SHP77 treated with DMSO at 0.1 percent for 48 hours (cell line): ENCODE data around the gene AP2A2.
"Not testable (repeated sequence)": the region's sequence is repeated elsewhere in the genome, so short reads cannot be mapped to it uniquely, and the experiment has no call there.

ENCODE experiments used
- DNase-seq: peaks from one replicate; lab custom pipeline; 2025; lab: John Stamatoyannopoulos, UW

The AP2A2 gene

DNA sequence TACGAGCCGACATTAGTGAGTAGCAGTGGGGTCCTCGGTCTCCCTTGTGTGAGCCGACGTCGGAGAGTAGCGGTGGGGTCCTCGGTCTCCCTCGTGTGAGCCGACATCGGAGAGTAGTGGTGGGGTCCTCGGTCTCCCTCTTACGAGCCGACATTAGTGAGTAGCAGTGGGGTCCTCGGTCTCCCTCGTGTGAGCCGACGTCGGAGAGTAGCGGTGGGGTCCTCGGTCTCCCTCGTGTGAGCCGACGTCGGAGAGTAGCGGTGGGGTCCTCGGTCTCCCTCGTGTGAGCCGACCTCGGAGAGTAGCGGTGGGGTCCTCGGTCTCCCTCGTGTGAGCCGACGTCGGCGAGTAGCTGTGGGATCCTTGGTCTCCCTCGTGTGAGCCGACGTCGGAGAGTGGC is 49.7 kb downstream of the AP2A2 start:
- DNase-seq, result not testable (repeated sequence)

DNA sequence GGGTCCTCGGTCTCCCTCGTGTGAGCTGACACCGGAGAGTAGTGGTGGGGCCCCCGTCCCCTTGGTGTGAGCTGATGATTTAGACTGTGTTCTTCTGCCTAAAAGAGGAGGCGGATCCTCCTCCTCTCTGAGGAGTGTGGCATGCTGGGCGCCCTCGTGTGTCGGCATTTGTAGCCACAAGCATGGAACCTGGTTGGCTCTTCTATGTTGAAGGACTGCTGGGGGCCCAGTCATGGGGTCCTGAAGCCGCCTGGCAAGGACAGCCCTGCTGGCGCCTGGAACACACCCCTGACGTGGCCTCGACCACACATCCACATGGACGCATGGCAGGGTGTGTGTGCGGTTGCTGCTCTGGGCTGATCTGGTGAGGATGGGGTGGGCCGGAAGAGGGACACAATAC is 50.2 kb downstream of the AP2A2 start:
- DNase-seq, result no peak

DNA sequence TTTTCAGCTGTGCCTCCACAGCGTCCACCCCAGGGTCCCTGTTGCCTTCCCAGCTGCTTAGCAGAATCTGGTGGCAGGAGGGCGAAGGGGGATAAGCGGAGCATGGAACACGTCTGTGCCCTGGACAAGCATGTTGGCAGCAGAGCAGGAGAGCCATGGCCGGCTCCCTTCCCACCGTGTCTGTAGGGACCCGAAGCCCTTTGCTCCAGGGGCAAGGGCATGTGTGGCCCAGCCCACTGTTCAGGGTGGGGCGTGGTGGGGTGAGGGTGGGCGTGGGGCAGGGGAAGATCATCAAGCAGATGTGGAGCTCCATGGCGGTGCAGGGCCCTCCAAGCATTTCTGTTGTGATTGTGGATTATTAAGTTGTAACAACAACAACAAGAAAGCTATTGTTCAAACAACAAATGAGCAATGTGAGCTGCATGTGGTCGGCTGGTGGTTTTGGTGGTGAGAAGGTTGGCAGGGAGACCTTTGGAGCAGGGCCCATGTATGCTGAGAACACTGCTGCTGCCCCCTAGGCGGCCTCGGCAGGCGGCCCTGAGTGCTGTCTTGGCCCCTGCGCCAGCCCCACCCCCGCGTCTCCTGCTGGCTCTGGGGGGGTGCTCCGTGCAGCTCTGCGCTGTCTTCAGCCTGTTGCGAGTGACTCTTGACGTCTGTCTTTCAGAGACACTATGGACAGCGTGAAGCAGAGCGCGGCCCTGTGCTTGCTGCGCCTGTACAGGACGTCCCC is 50.9 kb downstream of the AP2A2 start:
- DNase-seq, result no peak

DNA sequence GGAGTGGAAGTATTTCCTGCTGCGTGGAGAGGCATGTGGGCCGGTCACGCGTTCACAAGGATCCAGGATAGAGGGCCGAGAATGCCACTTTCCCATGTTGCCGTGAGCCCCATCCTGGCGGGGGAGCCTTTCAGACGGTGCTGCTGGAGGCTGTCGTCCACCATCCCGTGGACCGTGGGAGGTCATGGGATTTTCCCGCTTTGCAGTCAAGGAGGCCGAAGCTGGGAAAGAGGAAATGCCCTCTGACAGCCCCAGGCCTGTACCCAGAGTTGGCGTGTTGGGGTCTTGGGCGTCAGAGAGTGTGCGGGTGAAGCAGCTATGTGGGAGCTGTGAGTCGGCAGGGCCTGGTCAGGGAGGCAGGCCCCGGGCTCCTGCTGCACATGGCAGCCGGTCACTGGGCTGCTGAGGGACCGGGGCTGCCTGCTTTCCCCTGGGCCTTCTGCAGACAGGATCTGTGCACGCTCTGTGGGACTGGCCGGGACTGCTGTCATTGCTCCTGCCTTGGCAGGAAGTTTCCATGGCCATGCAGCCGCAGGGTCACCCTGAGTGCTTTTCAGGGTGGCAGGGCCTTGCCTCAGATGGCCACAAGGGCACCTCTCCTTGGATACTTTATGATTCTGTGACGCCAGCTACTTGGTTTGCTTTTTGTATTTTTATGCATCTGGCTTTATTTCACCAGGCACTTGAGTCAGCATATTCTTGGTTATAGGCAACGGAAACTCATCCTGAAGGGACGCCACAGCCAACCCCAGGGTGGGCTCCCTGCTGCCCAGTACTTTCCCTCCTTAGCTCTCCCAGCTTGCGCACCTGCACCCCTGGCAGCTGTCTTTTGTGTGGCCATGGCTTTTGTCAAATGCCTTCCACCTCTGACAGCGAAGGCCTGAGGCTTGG is 52.4 kb downstream of the AP2A2 start:
- no peak for DNase-seq

DNA sequence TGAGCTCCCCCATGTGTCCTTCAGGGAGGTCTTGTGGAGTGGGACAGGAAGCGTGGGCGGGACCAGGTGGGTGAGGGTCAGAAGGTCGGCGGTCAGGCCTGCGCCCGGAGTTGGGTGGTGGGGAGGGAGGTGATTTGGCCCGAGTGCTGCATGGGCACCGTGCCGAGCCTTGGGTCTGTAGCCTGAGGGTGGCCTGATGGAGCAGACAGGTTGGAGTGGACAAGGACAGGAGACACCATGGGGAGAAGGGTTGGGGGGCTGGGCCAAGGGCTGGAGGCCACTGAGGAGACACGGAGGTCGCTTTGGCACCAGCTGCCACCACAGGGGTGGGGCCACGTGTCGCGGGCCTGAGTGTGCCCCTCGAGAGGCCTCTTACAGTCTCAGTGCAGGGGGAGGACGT is 53.1 kb downstream of the AP2A2 start:
- no peak for DNase-seq

DNA sequence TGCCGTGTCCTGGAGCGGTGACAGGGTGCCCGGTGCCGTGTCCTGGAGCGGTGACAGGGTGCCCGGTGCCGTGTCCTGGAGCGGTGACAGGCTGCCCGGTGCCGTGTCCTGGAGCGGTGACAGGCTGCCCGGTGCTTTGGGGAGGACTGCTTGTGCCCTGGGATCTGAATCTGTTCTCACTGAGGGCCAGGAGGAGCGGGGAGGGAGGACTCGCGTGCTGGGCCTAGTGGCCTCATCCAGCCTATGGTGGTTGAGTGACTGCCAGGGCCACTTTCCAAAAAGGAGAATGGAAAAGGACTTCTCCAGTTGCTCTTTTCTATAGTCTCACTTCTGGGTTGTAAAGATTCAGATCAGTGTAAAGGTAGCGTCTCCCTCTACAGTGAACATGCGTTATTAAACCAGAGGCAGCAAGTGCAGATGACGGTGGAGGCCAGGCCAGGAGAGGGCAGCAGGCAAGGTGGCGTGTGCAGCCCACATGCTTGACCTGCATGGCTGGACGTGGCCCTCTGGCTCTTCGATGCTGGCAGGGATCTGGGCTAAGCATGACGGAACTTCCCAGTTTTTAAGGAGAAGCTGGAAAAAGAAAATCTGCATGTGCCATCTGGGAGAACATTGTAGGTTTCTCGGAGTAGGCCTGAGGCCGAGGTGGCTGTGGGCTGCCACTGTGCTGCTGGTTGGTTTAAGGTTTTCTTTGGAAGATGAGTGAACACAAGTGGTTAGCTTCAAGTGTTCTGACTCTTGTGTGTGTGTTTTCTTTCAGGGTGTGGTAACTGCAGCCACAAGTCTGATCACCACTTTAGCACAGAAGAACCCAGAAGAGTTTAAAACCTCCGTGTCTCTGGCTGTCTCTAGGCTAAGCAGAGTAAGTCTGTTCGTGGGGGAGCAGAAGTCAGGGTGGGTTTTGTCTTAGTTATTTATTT is 55.0 kb downstream of the AP2A2 start:
- no peak for DNase-seq

DNA sequence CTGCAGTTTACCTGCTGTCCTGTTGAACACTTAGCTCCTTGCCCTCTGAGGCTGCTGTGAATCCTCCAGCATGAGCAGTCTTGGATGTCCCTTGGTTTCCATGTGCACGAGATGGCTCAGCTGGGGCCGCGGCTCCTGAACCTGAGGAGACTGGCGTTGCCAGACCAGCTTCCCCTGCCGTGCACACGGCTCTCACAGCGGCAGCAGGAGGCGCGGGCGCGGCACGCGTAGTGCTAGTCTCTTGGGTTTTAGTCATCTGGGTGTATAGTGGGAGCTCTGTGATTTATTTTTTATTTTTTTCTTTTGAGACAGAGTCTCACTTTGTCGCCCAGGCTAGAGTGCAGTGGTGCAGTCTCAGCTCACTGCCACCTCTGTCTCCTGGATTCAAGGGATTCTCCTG is 56.1 kb downstream of the AP2A2 start:
- DNase-seq, result no peak

DNA sequence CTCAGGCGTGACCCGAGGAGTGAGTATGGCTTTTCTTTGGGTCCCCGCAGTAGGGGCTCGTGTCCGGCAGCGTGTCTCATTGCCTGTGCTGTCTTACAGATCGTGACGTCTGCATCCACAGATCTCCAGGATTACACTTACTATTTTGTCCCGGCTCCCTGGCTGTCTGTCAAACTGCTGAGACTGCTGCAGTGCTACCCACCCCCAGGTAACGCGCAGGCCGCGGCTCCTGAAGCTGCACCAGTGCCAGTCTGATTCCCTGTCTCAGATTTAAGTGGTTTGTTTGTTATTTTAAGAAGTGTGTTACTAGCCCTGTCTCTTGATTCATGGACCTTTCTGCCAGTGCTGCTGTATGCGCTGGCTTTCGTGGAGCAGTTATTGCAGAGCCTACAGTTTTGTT is 58.9 kb downstream of the AP2A2 start:
- no peak for DNase-seq

DNA sequence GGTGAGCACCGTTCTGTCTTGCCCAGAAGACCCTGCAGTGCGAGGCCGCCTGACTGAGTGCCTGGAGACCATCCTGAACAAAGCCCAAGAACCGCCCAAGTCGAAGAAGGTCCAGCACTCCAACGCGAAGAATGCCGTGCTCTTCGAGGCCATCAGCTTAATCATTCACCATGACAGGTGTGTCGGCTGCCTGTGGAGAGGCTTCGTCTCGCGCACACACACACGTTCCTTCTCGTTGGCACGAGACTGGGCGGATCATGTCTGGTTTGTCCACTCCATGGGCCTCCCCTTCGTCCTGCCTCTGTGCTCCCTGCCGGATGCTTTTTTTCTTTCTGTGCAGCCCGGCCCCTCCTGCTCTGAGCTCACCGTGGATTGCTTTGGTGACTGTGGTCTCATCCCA is 59.7 kb downstream of the AP2A2 start:
- no peak for DNase-seq

DNA sequence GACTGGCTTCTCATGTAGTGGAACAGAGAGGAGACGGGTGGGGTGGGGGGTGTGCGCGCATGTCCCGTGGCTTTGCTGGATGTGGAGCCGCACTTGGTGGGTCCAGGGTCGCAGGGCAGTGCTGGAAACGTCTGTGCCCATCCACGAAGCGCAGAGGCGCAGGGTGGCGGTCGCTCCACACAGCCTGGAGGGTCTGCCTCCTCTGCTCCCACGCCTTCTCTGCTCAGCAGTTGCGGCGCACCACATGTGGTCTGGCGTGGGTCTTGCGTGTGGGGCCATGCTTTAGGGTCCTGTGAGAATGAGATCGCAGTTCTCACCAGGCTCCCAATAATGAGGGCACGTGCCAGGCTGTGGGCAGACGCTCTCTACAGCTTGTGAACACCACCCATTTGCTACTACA is 60.2 kb downstream of the AP2A2 start:
- no peak for DNase-seq

DNA sequence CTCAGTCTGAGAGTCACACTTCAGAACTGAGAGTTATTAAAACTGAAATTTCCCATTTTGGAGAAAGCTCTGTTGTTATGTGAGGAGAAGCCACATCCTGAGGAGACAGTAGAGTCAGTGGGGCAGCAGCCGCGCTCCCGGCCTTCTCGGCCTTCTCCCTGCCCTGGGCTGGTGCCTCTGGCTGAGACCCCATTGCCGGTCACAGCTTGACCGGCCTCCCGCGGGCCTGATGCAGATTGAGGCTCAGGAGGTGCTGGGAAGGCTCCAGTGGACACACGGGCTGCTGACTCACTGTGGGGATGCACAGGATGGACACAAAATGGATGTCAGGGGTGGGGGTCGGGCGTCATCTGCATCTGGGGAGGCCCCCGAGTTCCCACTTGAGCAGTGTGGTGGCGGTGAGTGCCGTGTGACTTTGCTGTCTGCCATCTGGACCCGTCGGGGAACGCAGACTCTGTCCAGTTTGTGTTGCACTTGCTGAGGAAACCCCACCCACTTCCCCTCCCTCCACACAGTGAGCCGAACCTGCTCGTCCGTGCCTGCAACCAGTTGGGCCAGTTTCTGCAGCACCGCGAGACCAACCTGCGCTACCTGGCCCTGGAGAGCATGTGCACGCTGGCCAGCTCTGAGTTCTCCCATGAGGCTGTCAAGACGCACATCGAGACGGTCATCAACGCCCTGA is 60.7 kb downstream of the AP2A2 start:
- DNase-seq, result no peak

DNA sequence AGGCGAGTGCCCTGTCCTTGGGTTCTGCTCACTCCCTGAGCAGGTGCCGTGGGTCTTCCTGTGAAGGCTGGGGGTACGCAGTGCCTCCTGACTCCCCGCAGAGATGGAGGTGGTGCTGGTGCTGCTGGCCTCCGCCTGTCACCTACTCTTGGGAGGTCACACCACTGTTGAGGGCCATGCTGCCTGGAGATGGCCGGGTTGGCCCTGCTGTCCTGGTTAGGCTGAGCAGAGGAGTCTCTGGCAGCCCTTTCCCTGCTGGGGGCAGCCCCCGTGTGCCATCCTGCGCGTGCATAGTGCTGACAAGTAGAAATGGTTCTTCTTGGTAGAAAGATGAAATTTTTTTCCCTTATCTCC is 61.3 kb downstream of the AP2A2 start:
- no peak for DNase-seq

DNA sequence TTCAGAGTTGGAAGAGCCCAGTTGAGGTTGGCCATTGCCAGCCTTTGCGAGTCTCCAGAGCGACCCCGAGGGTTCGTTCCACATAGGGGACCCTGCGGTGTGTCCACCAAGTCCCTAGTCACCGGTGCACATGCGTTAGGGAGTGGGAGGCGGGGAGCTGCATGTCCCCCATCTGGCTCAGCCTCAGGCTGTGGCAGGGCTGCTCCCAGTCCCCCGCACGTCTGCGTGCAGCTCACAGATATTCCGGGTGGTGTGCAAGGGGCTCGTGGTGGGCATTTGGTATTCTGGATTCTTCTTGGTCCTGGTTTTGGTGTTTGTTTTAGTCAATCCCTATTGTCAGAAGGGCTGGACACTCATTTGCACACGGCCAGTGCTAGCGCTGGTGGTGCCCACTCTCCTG is 62.0 kb downstream of the AP2A2 start:
- no peak for DNase-seq

DNA sequence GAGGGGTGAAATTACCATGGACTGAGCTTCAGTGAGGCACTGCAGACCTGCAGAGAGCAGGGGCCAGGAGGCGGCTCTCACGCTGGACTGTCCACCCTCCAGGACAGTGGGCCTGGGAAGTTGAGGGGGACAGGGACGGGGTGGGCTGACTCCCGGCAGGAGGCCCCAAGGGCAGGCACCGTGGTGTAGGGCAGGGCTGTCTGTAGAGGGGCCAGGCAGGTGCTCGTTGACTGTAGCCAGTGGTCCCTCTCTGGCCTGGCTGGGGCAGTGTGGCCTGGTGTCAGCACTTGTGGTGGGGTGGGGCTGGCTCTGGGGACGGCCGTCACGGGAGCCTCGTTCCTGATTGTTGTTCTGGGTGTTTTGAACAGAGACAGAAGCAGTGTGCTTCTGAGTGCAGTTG is 64.4 kb downstream of the AP2A2 start:
- no peak for DNase-seq

DNA sequence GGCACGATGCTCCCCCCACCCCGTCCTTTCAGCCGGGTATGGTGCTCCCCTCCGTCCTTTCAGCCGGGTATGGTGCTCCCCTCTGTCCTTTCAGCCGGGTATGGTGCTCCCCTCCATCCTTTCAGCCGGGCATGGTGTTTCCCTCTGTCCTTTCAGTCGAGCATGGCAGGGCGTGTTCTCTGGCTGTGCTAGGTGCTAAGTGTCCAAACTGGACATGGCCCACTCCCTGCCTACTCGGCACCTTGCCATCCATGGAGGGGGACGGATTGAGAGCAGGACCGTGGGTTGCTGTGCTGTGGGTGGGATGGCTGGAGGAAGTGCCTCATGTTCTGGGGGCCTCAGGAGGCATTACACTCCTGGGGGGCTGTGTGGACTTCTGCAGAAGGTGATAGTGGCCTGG is 65.4 kb downstream of the AP2A2 start:
- DNase-seq, result no peak

DNA sequence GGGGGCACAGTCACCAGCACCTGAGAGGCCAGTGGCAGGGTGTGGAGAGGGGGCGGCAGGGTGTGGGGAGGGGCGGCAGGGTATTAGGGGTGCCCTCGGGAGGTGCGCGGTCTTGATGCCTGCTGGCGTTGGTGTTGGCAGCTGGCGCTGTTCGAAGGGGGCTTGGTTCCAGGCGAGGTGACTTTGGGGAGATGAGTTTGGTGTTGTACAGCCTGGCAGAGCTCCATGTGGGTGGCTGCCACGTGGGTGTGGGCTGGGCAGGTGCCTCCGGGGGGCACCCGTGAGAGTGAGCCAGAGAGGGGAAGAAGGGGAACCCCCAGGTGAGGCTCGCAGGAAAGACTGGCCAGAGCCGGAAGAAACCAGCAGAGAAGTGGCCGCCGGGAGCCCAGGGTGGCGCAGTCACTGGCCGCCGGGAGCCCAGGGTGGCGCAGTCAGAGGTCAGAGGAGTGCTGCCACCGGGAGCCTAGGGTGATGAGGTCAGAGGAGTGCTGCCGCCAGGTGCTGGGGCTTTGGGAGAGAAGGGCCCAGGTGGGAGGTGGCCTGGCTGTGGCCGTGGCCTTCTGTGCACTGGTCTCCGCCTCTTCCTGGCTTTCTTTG is 66.1 kb downstream of the AP2A2 start:
- no peak for DNase-seq

DNA sequence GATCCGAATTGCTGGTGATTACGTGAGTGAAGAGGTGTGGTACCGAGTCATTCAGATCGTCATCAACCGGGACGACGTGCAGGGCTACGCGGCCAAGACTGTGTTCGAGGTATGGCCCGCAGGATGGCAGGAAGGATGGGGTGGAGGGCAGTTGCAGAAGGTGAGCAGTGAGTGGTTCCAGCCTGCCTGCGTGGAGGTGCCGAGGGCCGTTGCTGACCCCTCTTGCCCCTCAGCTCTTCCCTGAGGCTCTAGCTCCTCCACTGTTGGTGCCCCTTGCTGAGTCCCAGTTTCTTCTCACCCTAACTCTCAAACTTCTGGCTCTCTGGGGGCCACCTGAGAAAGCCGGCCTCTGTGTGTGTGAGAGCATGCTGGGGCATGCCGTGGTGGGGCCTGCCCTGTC is 66.9 kb downstream of the AP2A2 start:
- DNase-seq, result no peak

DNA sequence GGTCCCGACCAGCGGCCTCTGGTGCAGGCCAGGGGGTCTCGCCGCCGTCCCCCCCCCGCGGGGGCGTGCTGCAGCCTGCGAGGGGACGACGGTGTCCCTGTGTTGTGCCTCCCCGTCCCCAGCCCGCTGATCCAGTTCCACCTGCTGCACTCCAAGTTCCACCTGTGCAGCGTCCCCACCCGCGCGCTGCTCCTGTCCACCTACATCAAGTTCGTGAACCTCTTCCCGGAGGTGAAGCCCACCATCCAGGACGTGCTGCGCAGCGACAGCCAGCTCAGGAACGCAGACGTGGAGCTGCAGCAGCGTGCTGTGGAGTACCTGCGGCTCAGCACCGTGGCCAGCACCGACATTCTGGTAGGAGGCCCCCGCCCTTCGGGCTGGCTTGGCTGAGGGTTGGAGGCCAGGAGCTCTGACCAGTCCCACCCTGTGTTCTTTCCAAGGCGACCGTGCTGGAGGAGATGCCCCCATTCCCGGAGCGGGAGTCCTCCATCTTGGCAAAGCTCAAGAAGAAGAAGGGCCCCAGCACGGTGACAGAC is 68.0 kb downstream of the AP2A2 start:
- DNase-seq, result no peak

DNA sequence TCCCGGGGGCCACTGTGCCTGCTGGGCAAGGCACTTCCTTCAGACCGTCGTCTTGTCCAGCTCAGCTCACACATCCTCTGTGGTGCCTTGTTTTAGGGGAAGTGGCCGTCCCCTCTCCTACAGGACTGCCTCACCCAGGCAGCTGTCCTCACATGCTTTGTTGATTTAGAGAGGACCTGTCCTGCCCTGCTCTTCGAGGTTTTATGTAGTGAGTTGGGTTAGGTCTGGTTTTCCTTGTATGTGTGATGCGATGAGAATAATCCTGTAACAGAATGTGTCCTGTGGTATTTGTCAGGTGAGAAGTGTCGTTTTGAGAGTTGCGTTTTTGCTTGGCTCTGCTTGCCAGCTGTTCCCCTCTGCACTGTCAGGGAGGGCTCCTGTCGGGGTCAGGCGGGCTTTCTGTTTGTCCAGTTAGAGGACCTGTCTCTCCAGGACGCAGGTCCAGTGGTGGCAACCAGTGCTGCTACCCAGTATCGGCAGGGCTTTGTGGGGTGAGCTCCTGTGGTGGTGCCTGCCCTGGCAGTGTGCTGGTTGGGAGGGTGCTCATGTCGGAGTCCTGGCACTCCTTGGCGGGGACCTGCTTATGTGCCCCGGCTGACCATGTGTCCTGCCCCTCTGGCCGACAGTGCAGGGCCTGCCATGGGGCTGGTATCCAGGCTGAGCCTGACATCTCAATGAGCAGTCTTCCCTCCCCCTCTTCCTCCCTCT is 69.5 kb downstream of the AP2A2 start:
- no peak for DNase-seq

DNA sequence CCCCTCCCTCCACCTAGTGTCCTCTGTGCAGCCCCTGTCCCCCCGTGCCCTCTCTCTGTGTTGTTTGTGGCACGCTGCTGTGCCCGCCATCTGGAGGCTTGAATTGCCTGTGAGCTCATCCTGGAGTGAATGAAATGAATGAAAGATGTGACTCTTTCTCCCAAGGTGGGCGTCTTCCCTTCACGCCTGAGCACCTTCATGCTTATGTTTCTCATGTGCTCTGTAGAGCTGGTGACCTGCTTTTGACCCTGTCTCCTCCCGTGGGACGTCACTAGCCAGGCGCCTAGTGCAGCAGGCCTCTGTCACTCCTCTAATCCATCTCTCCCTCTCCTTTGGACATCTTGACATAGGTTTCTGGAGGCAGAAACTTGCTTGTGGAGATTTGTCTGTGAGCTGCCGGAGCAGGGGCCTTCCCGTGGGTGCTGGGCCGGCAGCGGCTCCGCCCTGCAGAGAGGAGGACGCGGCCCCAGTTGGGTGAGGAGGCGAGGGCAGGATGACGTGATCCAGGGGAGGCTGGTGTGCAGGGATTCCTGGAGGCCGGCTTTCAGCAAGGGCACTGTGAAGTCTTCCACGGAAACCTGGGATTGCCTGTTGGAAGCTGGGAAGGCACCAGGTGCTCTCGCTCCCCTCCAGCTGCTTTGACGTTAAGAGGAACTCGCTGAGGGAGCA is 70.2 kb downstream of the AP2A2 start:
- DNase-seq, result no peak
